ENCODE data around the gene GRIK4.

The GRIK4 gene

GRCh38 chr11:120869097-120869496 lies 357.5 kb downstream of the GRIK4 start:
- no peak overlapping the region for H3K4me3 ChIP-seq (ENCODE audit: low read length)
- TF ChIP-seq CTCF (IDR thresholded peaks at IDR 0.05; ENCODE audit: insufficient read depth, low read depth, low read length, missing control alignments): no peak
- DNase-seq (ENCODE audit: low read depth): no peak

GRCh38 chr11:120869516-120870011 lies 358.0 kb downstream of the GRIK4 start:
- no peak for TF ChIP-seq CTCF (IDR thresholded peaks at IDR 0.05; ENCODE audit: insufficient read depth, low read depth, low read length, missing control alignments)
- no peak overlapping the region for H3K4me3 ChIP-seq (ENCODE audit: low read length)
- no peak for DNase-seq (ENCODE audit: low read depth)

- no peak for DNase-seq (ENCODE audit: low read depth)
- no peak overlapping the region for H3K4me3 ChIP-seq (ENCODE audit: low read length)
Measured at GRCh38 chr11:120871194-120871593, 359.6 kb downstream of the GRIK4 start.

GRCh38 chr11:120871924-120872323 lies 360.4 kb downstream of the GRIK4 start:
- no peak for DNase-seq (ENCODE audit: low read depth)
- H3K4me3 ChIP-seq (ENCODE audit: low read length): no peak overlapping the region
- no peak for TF ChIP-seq CTCF (IDR thresholded peaks at IDR 0.05; ENCODE audit: insufficient read depth, low read depth, low read length, missing control alignments)

More at GRCh38 chr11:120871194-120871593, 359.6 kb downstream of the GRIK4 start:
- TF ChIP-seq CTCF (IDR thresholded peaks at IDR 0.05; ENCODE audit: insufficient read depth, low read depth, low read length, missing control alignments): no peak

- no peak overlapping the region for H3K4me3 ChIP-seq (ENCODE audit: low read length)
- no peak for DNase-seq (ENCODE audit: low read depth)
- TF ChIP-seq CTCF (IDR thresholded peaks at IDR 0.05; ENCODE audit: insufficient read depth, low read depth, low read length, missing control alignments): no peak
Measured at GRCh38 chr11:120873966-120874735, 362.6 kb downstream of the GRIK4 start.

GRCh38 chr11:120875986-120876385 lies 364.4 kb downstream of the GRIK4 start:
- no peak for DNase-seq (ENCODE audit: low read depth)
- no peak overlapping the region for H3K4me3 ChIP-seq (ENCODE audit: low read length)
- TF ChIP-seq CTCF (IDR thresholded peaks at IDR 0.05; ENCODE audit: insufficient read depth, low read depth, low read length, missing control alignments): no peak
